ENCODE data around the gene PLCH1.
A peak's percentile ranks its signal among the peaks of the same experiment; 100 is the strongest.

Gene PLCH1

GRCh38 chr3:155326901-155327300 is 418.0 kb downstream of the PLCH1 start:
- Histone ChIP-seq H3K27ac (ENCODE audit: low read length) (no peak overlapping the region), H3K9me3 (ENCODE audit: insufficient read depth, low read length) (no peaks in the 10 kb centered on the region), H4K20me1 (ENCODE audit: insufficient read depth, low read length) (no peaks in the 10 kb centered on the region), H3K4me3 (ENCODE audit: low read length) (no peak overlapping the region), H2AFZ (ENCODE audit: low read depth, low read length) (no peak overlapping the region), H3K9ac (ENCODE audit: low read length) (no peak overlapping the region), H3K4me2 (ENCODE audit: low read length) (no peak overlapping the region), H3K79me2 (ENCODE audit: low read length) (no peaks in the 10 kb centered on the region), H3K4me1 (ENCODE audit: low read length) (peaks cover 8% of the 10 kb centered on the region; the same call in 1 of the 2 replicates), H3K27me3 (ENCODE audit: low read depth, low read length) (no peaks in the 10 kb centered on the region), H3K36me3 (replicated peaks; ENCODE audit: low read depth, low read length) (no peaks in the 10 kb centered on the region)
- TF ChIP-seq CTCF (IDR thresholded peaks at IDR 0.05; ENCODE audit: low read depth, low read length) (no peak), EZH2phosphoT487 (IDR thresholded peaks at IDR 0.05; ENCODE audit: low read depth) (no peak)

- no peaks in the 10 kb centered on the region for H3K79me2 ChIP-seq (ENCODE audit: low read length)
- TF ChIP-seq CTCF (IDR thresholded peaks at IDR 0.05; ENCODE audit: low read depth, low read length) (no peak), EZH2phosphoT487 (IDR thresholded peaks at IDR 0.05; ENCODE audit: low read depth) (no peak)
- no peaks in the 10 kb centered on the region for H3K36me3 ChIP-seq (replicated peaks; ENCODE audit: low read depth, low read length)
- peaks cover 10% of the 10 kb centered on the region for H3K4me1 ChIP-seq (ENCODE audit: low read length)
- H4K20me1 ChIP-seq (ENCODE audit: insufficient read depth, low read length): no peaks in the 10 kb centered on the region
- no peaks in the 10 kb centered on the region for H3K9me3 ChIP-seq (ENCODE audit: insufficient read depth, low read length)
- H3K9ac ChIP-seq (ENCODE audit: low read length): no peak overlapping the region
- no peaks in the 10 kb centered on the region for H3K27me3 ChIP-seq (ENCODE audit: low read depth, low read length)
- H2AFZ ChIP-seq (ENCODE audit: low read depth, low read length): peak overlapping the region; percentile 99; the same call in 1 of the 2 replicates
- no peak overlapping the region for H3K4me3 ChIP-seq (ENCODE audit: low read length)
- H3K27ac ChIP-seq (ENCODE audit: low read length): no peak overlapping the region
- no peak overlapping the region for H3K4me2 ChIP-seq (ENCODE audit: low read length)
Measured at GRCh38 chr3:155326244-155326643, 418.6 kb downstream of the PLCH1 start.
